Effector CD8-positive, alpha-beta T cell (primary cell): ENCODE data around the gene TPRKB.
"Not testable (repeated sequence)": the region's sequence is repeated elsewhere in the genome, so short reads cannot be mapped to it uniquely, and the experiment has no call there.

Experiments used
- DNase-seq: peaks from one replicate; lab custom pipeline; 2025; lab: John Stamatoyannopoulos, UW

TPRKB gene

GRCh38 chr2:73739101-73739500, 2.0 kb upstream of the TPRKB start:
- DNase-seq = no peak

- no peak for DNase-seq
Measured at GRCh38 chr2:73736378-73736777, 767 bp downstream of the TPRKB start.

- no peak for DNase-seq
Measured at GRCh38 chr2:73730810-73731209, 6.3 kb downstream of the TPRKB start.

GRCh38 chr2:73728711-73729110, 8.4 kb downstream of the TPRKB start:
- no peak for DNase-seq

GRCh38 chr2:73728043-73728442, 9.1 kb downstream of the TPRKB start:
- no peak for DNase-seq

GRCh38 chr2:73726657-73727056, 10.5 kb downstream of the TPRKB start:
- DNase-seq = not testable (repeated sequence)

- DNase-seq = no peak
Measured at GRCh38 chr2:73718851-73719621, 18.1 kb downstream of the TPRKB start.

- no peak for DNase-seq
Measured at GRCh38 chr2:73718421-73718820, 18.7 kb downstream of the TPRKB start.

GRCh38 chr2:73717695-73718094, 19.4 kb downstream of the TPRKB start:
- DNase-seq = not testable (repeated sequence)

GRCh38 chr2:73717251-73717606, 19.9 kb downstream of the TPRKB start:
- DNase-seq = no peak

GRCh38 chr2:73716543-73717250, 20.4 kb downstream of the TPRKB start:
- no peak for DNase-seq

GRCh38 chr2:73714091-73714490, 23.1 kb downstream of the TPRKB start:
- no peak for DNase-seq

- no peak for DNase-seq
Measured at GRCh38 chr2:73708527-73708926, 28.6 kb downstream of the TPRKB start.

GRCh38 chr2:73707636-73708035, 29.5 kb downstream of the TPRKB start:
- no peak for DNase-seq

- DNase-seq = no peak
Measured at GRCh38 chr2:73707058-73707457, 30.1 kb downstream of the TPRKB start.

- DNase-seq = no peak
Measured at GRCh38 chr2:73705091-73705490, 32.1 kb downstream of the TPRKB start.

GRCh38 chr2:73704285-73704684, 32.9 kb downstream of the TPRKB start:
- no peak for DNase-seq

- DNase-seq = no peak
Measured at GRCh38 chr2:73703675-73704074, 33.5 kb downstream of the TPRKB start.

- not testable (repeated sequence) for DNase-seq
Measured at GRCh38 chr2:73702852-73703493, 34.2 kb downstream of the TPRKB start.

GRCh38 chr2:73701968-73702665, 35.0 kb downstream of the TPRKB start:
- DNase-seq = no peak

GRCh38 chr2:73701448-73701765, 35.7 kb downstream of the TPRKB start:
- not testable (repeated sequence) for DNase-seq

- no peak for DNase-seq
Measured at GRCh38 chr2:73700661-73701447, 36.3 kb downstream of the TPRKB start.
